ENCODE data around the gene OR2G6.
"Not testable (repeated sequence)": the region's sequence is repeated elsewhere in the genome, so short reads cannot be mapped to it uniquely, and the experiment has no call there.

Gene OR2G6

DNA sequence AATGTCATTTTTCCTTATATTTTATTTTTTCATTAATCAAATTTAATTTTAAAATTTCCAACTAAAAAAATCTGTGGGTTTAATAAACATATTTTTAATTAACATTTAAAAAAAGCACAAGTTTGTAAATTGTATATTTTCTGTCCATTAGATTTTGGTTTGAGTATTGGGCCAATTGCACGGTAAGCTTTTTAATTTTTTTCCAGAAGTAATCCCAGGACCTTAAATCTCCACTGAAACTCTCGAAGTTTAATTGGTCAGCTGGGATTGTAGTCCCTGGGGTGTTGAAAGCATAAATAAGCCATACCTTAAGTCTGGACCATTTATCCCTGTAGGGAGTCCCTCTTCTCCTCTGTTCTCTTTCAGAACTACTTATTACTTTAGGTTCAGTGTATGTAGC lies at the start of gene OR2G6:
Gene OR2G6, plus strand, starts transcription at position 301 of the 400 bp plus-strand sequence. CDS start 13,574 bp downstream, outside the sequence.
- DNase-seq = not testable (repeated sequence)

DNA sequence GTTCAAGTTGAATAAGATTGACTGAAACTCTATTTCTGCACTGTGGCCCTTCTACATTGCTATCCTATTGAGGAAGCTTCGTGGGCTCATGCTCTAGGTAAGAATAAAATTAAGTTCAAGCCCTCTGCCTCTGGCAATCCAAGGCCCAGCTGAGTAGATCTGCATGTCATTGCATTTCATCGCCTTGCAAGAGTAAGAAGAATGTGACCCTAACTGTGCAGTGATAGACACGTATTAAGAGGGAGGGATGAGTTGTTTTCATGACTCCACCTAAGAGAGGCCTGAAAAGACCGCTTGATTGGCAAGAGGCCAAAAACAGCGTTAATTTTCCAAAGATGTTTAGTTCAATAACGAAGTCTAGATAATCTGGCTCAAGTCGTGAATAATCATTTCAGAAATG lies 48.8 kb upstream of the OR2G6 start:
- not testable (repeated sequence) for DNase-seq

- no peak for DNase-seq
Observed at GRCh38 chr1:248471154-248471553, 36.7 kb upstream of the OR2G6 start.

DNA sequence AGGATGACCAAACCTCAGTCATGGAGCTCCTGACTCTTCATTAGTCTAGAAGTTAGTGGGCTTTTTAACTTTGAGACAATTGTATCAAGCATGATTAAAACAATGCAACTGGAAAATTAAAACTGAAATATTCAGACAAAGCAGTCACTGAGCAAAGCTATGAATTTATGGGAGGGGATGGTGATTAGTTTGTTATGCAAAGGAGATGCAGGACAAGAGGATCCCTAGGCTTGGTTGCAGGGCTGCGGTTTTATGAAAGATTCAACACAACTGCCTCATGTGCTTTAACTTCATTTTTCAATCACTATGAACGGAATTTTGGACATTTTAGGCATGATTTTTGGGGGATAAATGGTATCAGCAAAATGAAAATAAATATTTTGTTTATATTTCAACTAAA lies 35.8 kb upstream of the OR2G6 start:
- DNase-seq = not testable (repeated sequence)

DNA sequence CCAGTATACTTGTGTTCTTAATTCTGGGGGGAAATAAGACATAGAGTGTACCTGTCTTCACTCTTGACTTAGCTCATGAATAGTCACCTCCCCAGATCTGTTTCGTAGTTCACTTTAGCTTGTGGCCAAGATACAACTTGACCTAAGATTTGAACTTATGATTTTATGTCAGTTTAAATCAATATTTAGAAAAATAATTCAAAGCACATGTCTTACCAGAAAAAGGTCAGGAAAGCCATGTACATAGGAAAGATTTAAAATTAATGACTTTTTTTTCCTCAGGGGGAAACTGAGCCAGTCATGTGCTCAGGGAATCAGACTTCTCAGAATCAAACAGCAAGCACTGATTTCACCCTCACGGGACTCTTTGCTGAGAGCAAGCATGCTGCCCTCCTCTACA lies 34.8 kb upstream of the OR2G6 start, which contains the start of gene OR2T3:
Gene OR2T3, plus strand, starts transcription at position 301 of the 400 bp plus-strand sequence. Its CDS starts 0 bp downstream, at position 301.
- not testable (repeated sequence) for DNase-seq

- DNase-seq = not testable (repeated sequence)
Observed at GRCh38 chr1:248475660-248476059, 32.2 kb upstream of the OR2G6 start.

DNA sequence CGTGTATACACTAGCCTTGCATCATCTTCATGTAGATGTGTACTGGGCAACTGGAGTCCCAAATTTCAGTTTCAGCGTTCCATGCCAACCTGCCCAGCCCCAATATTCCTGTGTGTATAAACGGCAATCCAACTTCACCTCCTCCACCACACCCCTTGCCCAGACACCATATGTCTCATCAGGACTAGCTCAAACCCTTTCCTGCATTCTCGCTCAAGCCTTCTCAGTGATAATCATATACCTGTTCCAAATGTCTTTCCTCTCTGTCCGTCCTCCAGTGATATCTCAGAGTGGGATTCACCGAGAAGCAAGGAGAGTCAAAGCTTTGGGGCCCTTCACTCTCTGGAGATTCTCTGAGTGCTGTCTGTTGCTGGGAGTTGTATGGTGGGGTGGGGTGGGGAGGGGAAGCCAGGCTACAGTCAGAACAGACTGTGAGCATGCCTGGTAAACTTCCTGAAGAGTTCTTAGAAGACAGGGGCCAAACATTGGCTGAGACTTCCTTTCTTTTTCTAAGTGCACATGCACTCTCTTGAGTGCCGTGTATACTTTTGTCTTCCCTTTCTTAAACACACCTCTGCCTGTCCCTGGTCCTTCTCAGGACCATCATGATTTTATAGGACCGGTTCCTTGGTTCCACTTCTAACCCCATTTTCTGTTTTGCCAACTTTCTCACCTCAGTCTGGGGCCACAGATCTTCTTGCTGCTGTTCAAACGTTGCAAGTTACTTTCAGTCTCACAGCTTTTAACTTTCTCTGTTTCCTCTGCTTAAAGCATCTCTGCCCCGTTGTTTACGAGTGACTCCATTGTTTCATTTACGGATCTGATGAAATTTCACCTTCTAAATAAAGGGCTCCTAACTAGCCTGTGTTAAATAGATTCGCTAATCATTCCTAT lies 25.9 kb upstream of the OR2G6 start:
- DNase-seq = not testable (repeated sequence)

GRCh38 chr1:248488289-248488688 lies 19.6 kb upstream of the OR2G6 start, which contains the start of gene OR2T5:
Gene OR2T5 (plus strand): TSS chr1:248488589. CDS start chr1:248488589, 0 bp downstream.
- not testable (repeated sequence) for DNase-seq

DNA sequence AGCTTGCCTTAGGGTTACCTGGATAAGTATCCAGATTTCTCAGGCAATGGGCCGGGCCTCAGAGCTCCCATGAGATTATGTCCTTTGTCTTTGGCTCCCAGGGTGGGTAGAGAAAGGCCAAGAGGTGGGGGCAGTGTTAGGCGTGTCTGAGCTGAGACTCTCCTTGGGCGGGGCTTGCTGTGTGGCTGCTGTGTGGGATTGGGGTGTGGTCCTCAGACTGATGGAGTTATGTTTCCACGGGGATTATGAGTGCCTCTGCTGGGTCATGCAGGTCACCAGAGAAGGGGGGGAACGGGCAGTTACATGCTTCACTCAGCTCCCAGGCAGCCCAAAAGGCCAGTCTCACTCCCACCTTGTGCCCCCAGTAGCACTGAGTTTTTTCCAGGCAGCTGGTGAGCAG lies 11.2 kb upstream of the OR2G6 start:
- not testable (repeated sequence) for DNase-seq

GRCh38 chr1:248500305-248501035 lies 7.4 kb upstream of the OR2G6 start:
- DNase-seq = not testable (repeated sequence)

GRCh38 chr1:248510217-248510616 lies 2.3 kb downstream of the OR2G6 start:
- not testable (repeated sequence) for DNase-seq

DNA sequence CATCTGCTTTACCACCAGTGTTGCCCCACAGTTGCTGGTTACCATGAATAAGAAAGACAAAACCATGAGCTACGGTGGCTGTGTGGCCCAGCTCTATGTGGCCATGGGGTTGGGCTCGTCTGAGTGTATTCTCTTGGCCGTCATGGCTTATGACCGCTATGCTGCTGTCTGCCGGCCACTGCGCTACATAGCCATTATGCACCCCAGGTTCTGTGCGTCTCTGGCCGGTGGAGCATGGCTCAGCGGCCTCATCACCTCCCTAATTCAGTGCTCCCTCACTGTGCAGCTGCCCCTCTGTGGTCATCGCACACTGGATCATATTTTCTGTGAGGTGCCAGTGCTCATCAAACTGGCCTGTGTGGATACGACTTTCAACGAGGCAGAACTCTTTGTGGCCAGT lies 14.0 kb downstream of the OR2G6 start:
- DNase-seq = no peak

DNA sequence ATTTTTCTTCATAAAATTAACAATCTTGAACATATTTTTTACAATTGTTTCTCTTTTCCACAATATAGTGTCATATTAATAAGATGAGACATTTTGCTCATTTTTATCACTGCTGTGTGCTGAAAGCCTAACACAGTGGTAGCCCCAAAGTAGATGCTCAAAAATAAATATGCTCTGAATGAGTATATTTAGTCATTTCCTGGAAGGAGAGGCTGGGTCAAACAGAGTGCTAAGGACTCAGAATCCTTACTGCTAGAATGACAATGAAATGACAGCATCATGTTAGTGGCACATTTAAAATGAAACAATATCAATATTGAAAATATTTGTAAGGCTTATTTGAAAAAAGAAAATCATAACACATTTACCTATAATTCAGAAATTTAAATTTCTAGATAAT lies 29.6 kb downstream of the OR2G6 start:
- DNase-seq = not testable (repeated sequence)

DNA sequence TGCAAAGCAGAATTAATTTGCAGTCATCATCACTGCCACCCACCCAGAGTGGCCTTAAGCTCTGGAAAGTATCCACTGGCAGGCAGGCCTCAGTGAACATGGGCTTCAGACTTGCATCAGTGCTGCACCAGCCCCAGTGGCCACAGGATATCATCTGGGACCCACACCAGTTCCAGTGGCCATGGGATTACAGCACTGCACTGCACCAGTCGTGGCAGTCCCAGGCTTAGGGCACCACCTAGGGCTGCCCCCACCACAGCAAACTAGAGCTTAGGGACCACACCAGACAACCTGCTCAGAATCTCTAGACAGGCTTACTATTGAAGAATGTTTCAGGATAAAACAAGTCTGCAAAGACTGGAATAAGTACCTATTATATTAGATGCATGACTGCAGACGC lies 39.5 kb downstream of the OR2G6 start:
- not testable (repeated sequence) for DNase-seq

- DNase-seq = not testable (repeated sequence)
Observed at GRCh38 chr1:248551027-248551426, 43.2 kb downstream of the OR2G6 start.

- DNase-seq = not testable (repeated sequence)
Observed at GRCh38 chr1:248562672-248563071, 54.8 kb downstream of the OR2G6 start, which contains the start of gene OR2T29. Gene OR2T29 (minus strand): TSS chr1:248562772. CDS start chr1:248559491, 3,281 bp downstream.

GRCh38 chr1:248565530-248566373 lies 57.9 kb downstream of the OR2G6 start:
- DNase-seq = not testable (repeated sequence)

GRCh38 chr1:248569049-248569448 lies 61.2 kb downstream of the OR2G6 start:
- DNase-seq = not testable (repeated sequence)

DNA sequence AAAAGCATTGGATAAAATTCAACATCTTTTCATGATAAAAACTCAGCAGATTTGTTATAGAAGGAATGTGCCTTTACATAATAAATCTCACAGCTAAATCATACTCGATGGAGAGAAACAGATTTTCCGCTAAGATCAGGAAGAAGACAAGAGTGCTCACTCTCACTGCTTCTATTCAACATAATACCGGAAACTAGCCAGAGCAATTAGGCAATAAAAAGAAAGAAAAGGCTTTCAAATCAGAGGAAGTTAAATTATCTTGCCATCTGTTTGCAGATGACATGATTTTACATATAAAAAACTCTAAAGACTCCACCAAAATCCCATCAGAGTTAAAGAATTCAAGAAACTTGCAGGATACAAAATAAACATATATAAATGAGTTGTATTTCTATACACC lies 62.9 kb downstream of the OR2G6 start:
- DNase-seq = not testable (repeated sequence)

GRCh38 chr1:248572049-248572448 lies 64.2 kb downstream of the OR2G6 start:
- DNase-seq = not testable (repeated sequence)

DNA sequence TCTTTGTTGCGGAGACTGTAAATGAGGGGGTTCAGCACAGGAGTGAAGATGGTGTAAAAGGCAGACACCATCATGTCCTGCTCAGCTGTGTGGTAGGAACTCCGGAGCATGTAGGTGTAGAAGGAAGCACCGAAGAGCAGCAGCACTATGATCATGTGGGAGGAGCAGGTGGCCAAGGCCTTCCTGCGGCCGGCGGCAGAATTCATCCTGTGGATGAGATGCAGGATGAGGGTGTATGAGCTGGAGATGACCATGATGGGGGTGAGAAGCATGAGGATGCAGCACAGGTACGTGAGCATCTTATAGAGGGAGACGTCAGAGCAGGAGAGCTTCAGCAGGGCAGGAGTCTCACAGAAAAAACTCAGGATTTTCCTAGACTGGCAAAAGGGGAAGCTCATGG lies 66.0 kb downstream of the OR2G6 start:
- DNase-seq = not testable (repeated sequence)

GRCh38 chr1:248574657-248575056 lies 66.8 kb downstream of the OR2G6 start, which contains the start of gene OR2T34:
Gene OR2T34 (minus strand): TSS chr1:248574757. CDS start chr1:248574757, 0 bp downstream.
- not testable (repeated sequence) for DNase-seq
